DMS 273 treated with DMSO at 0.1 percent for 48 hours (cell line): ENCODE results near the gene VCX2.
"Not testable (repeated sequence)": the region's sequence is repeated elsewhere in the genome, so short reads cannot be mapped to it uniquely, and the experiment has no call there.

ENCODE experiments used
- DNase-seq: peaks from one replicate; lab custom pipeline; 2025; lab: John Stamatoyannopoulos, UW

VCX2 gene

DNA sequence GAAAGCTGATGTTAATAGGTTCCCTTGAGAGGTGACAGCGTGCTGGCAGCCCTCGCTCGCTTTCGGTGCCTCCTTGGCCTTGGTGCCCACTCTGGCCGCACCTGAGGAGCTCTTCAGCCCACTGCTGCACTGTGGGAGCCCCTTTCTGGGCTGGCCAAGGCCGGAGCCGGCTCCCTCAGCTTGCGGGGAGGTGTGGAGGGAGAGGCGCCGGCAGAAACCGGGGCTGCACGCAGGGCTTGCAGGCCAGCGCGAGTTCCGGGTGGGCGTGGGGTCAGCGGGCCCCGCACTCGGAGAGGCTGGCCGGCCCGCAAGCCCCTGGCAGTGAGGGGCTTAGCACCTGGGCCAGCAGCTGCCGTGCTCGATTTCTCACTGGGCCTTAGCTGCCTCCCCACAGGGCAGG lies 49.7 kb downstream of the VCX2 start:
- DNase-seq = not testable (repeated sequence)
